Measurements from ENCODE around the gene OR6B3.

- TF ChIP-seq CTCF (conservative IDR thresholded peaks at IDR 0.05; ENCODE audit: low read length) (no peak), EZH2phosphoT487 (IDR thresholded peaks at IDR 0.05; ENCODE audit: borderline replicate concordance, low read depth, low read length) (no peak)
Measured at GRCh38 chr2:240032406-240033329, 20.7 kb downstream of the OR6B3 start.

All from OCI-LY7 (cell line).